ENCODE measurements around the gene F12.
"Not testable (repeated sequence)": the region's sequence is repeated elsewhere in the genome, so short reads cannot be mapped to it uniquely, and the experiment has no call there.

Gene F12

GRCh38 chr5:177368869-177369644, 40.3 kb downstream of the F12 start:
- no peak for DNase-seq (ENCODE audit: low read depth, low spot score)

DNA sequence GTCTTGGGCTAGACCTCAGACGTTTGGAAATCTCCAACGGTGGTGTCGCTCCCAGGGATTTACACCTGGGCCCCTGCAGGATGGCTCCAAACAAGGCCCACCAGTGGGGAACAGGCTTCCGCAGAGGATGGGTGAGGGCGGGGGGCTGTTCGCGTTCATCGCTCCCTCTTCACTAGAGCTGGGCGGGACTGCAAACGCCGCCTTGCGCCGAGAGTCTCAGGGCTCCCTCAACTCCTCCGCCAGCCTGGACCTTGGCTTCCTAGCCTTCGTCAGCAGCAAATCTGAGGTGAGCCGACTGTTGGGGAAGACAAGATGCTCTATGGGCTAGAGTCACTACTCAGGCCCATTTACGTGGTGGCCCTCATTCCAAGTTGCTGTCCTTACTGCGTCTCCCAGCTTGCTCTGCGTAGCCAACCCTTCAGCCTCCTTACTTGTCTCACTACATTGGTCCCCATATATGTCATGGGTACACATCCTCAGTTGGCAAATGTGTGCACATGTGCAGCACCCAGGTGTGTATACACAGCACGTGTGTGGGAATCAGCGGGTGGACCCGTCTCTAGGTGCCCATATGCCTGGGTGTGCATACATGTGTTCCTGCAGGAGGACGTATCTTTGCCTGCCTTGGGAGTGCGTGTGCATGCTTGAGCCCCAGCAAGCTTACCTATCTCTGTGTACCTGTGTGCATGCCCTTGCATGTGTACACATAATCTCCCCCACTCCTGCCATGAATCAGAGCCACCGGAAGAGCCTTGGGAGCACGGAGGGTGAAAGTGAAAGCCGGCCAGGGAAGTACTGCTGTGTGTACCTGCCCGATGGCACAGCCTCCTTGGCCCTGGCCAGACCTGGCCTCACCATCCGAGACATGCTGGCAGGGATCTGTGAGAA, 41.1 kb downstream of the F12 start:
- no peak for DNase-seq (ENCODE audit: low read depth, low spot score)

- DNase-seq (ENCODE audit: low read depth, low spot score): no peak
Measured at GRCh38 chr5:177367323-177367848, 42.0 kb downstream of the F12 start.

GRCh38 chr5:177366528-177367322, 42.6 kb downstream of the F12 start:
- DNase-seq (ENCODE audit: low read depth, low spot score): no peak

GRCh38 chr5:177365845-177366527, 43.4 kb downstream of the F12 start:
- no peak for DNase-seq (ENCODE audit: low read depth, low spot score)

DNA sequence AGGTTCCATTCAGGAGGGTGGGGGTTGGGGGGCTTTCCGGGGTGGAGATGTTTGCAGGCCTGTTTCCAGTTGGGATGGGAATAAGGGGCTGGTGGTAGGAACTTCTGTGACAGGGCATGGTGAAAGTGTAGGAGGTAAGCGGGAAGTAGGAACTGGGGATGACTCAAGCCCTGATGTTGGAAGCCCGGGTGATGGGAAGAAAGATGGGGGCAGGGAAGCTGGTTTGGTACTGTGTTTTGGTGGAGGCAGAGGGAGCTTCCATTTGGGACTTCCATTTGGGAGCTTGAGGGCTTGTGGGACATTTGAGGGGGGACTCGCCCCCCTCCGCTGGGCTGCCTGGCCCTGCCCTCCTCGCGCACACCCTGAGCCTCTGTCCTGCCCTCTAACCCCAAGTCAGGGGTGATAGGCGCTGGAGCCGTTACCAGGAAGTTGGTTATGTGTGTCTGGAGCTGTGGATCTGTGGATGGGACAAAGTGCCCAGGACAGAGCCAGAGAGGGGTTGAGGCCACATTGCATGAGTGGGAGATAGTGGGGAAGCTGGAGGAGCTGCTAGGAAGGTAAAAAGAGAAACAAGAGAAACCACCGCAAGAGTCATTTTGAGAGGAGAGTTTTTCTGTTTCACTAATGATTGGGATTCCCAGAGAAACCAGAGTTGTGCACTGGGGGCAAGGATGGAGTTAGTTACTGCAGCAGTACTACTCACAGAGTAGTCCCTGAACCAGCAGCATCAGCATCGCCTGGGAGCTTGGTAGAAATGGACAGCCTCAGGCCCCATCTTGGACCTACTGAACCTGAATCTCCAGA, 45.0 kb downstream of the F12 start:
- DNase-seq (ENCODE audit: low read depth, low spot score): no peak

GRCh38 chr5:177363565-177363964, 45.8 kb downstream of the F12 start:
- no peak for DNase-seq (ENCODE audit: low read depth, low spot score)

- DNase-seq (ENCODE audit: low read depth, low spot score): peak; percentile 40
Measured at GRCh38 chr5:177362610-177363507, 46.5 kb downstream of the F12 start.

GRCh38 chr5:177362292-177362609, 47.1 kb downstream of the F12 start:
- no peak for DNase-seq (ENCODE audit: low read depth, low spot score)

DNA sequence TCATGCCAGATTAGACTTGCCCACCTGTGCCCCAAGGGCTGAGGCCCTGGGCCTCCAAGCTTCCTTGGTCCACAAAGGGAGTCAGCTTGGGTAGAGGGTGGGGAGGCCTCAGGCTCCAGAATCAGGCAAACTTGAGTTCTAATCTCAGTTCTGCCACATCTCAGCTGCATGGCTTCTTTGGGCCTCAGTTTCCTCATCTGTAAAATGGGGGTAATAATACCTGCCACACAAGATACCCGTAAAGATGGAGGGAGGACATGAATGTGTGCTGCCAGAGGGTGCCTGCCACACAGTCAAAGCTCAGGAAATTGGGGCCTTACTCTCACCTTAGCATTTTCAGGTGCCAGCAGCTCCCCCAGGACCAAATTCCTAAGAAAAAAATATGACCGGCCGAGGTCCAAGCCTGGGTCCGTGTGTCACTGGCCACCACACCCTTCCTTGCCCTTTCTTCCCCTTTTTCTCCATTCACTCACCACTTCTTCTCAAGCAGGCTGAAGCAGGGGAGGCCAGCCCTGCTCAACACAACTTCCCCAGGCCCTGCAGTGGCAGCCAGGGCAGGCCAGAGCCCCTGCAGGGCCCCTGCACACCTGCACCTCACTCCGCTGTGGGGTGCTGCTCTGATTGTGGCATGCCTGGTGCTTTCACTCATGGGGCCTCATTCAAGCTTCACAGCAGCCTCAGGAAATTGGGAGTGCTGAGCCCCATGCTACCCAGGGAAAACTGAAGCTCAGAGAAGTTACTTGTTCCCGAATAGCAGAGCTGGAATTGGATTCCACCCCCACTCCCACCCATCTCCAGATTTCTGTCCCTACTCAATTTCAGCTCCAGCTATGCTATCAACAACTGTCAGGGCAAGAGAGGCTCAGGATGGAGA, 47.7 kb downstream of the F12 start:
- no peak for DNase-seq (ENCODE audit: low read depth, low spot score)

DNA sequence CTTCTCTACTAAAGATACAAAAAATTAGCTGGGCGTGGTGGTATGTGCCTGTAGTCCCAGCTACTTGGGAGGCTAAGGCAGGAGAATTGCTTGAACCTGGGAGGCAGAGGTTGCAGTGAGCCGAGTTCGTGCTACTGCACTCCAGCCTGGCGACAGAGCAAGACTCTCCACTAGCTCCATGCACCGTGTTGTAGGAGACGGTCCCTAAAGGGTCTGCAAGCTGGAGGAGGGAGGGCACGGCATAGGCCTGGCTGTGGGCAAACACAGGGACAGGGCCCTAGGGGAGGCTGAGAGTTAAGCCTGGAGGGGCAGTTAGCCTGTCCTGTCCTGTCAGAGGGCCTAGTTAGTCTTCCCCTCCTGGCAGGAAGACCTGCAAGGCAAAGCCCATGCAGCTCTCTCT, 48.6 kb downstream of the F12 start:
- not testable (repeated sequence) for DNase-seq (ENCODE audit: low read depth, low spot score)

- DNase-seq (ENCODE audit: low read depth, low spot score): no peak
Measured at GRCh38 chr5:177359860-177360259, 49.5 kb downstream of the F12 start.

DNA sequence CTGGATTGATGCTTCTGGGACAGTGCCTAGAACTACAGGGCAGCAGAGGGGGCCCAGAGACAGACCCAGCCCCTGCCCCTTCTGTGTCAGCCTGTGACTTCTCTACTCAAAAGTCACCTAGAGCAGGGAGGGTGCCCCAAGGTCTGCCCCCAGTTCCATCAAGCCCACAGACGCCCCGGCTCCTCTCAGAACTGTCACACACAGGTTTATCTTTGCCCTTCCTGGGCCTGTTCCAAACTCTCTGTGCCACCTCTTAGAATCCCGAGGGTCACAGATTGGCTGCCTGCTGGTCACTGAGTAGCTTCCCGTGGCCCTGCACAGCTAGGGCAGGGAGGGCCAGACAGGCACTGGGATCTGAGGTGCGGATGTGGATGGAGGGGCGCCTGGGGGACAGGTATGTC, 49.9 kb downstream of the F12 start:
- DNase-seq (ENCODE audit: low read depth, low spot score): no peak

DNA sequence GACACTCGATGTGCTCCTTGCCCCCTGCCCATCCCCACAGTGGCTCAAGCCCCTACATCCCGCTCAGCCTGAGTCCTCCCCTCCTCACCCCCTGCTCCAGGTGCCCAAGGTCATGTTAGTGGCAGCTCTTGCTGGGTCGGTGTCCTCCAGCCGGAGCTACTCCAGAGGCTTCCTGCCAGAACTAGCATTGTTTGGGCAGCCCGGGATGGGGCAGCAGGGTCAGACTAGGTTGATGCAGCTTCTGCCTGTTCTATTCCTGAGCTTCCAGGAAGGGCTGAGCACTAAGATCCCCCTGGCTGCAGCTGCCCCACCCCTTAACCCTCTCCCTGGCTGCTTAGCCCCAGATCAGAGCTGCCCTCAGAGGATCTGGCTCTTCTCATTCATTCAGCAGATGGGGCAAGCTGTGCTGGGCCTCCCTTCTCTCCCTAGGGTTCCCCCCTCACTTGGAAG, 51.0 kb downstream of the F12 start:
- no peak for DNase-seq (ENCODE audit: low read depth, low spot score)

GRCh38 chr5:177357459-177358351, 51.7 kb downstream of the F12 start, which contains the start of gene RGS14:
Gene RGS14, plus strand, starts transcription at chr5:177357924. Its CDS starts 101 bp downstream, at chr5:177358025.
- peak; percentile 48 for DNase-seq (ENCODE audit: low read depth, low spot score)

DNA sequence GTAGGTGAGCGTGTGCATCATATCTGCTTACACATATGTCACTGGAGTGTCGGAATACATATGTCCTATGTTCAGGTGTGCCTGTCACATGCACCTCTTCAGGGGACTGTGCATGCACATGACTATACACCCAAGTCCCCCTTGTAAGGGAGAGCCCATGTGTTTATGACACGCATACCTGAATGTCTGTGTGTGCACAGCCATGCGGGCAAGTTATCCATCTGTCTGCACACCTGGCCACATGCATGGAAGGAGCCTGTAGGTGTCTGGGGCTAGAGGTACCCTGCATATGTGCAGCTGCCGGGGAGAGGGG, 52.3 kb downstream of the F12 start:
- no peak for DNase-seq (ENCODE audit: low read depth, low spot score)

- DNase-seq (ENCODE audit: low read depth, low spot score): no peak
Measured at GRCh38 chr5:177356746-177357145, 52.6 kb downstream of the F12 start.

DNA sequence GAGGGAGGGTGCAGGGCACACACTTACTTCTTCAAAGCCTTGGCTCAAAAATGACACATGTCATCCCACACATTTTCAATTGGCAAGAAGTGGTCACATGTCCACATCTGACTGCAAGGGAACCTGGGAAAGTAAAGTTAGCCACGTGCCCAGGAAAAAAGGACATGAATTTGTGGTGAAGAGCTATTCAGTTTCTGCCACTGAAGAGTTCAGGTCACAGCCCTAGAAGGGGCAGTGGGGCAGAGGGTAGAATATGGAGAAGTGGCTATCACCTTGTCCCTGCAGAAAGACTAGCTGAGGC, 53.5 kb downstream of the F12 start:
- no peak for DNase-seq (ENCODE audit: low read depth, low spot score)

Data from activated CD4-positive, CD25-positive, alpha-beta regulatory T cell treated with anti-CD3 and anti-CD28 coated beads, Interleukin-2, amount 50 U/mL, for 16 hours (primary cell).